ENCODE results near the gene SAMM50. TPM values are rescaled to one million over a fixed set of nuclear protein-coding genes. Genes with fewer than 3 reads are reported as not detected.

SAMM50 gene
- total and polyA plus RNA-seq, 10 of the 15 experiments (the other 5 are each of a cell fraction or from before 2014, with no cell fraction given), result 38.2 to 126 (median 62.4) TPM

GRCh38 chr22:44026630-44027511 lies 71.6 kb downstream of the SAMM50 start:
- H3K27me3 ChIP-seq (replicated peaks in 1 of 2; ENCODE audit: control insufficient read depth in 2 of 2, insufficient read depth in 2 of 2, low read length in 1 of 2), result no peaks in the 10 kb centered on the region
- no peak overlapping the region for H2AFZ ChIP-seq (ENCODE audit: control insufficient read depth, low read depth, low read length)
- peak overlapping the region; percentile 98 for H3K4me2 ChIP-seq (ENCODE audit: control insufficient read depth, insufficient read depth)
- ATAC-seq (peak; percentile 65), FAIRE-seq (peak; percentile 86), DNase-seq (ENCODE audit: low read depth, low spot score) (peak; percentile 89)
- no TSS peak for BruUV-seq (replicated peaks)
- 0 out of 2 replicates have a peak, but pooled peaks cover 2% of the 10 kb centered on the region for H4K20me1 ChIP-seq (ENCODE audit: control insufficient read depth, insufficient read depth)
- H3K9ac ChIP-seq (ENCODE audit: control insufficient read depth, insufficient read depth, low read length), result peak overlapping the region; percentile 99
- intact Hi-C loops (cut with micrococcal nuclease; ENCODE audit: unreplicated experiment), result loop anchor here (1.0 to 5.0 kb wide), 2 partner anchors 15 to 55 kb away; no protein-coding TSS in a partner anchor
- peak overlapping the region; percentile 78 for H3K4me3 ChIP-seq
- WGBS (ENCODE audit: insufficient coverage, insufficient replicate concordance, low lambda C conversion rate, missing lambda C conversion rate), result under 1% methylated on average over 27 of the region's 28 CpGs
- H3K9me3 ChIP-seq (replicated peaks; ENCODE audit: control insufficient read depth, insufficient read depth, low read length), result no peaks in the 10 kb centered on the region
- POLR2A ChIA-PET, result interaction anchor here (0.6 to 4.5 kb wide), 11 partner anchors 10 to 155 kb away, joined by 3 to 33 read pairs (median 6); partner anchors contain the start of gene PARVG
- SMC1A ChIA-PET (ENCODE audit: uncharacterized antibody, unreplicated experiment), result interaction anchor here (0.6 to 4.3 kb wide), 12 partner anchors 11 to 154 kb away, joined by 3 to 30 read pairs (median 6); partner anchors contain the start of gene PARVG
- peaks cover 93% of the 10 kb centered on the region for H3K79me2 ChIP-seq (ENCODE audit: control insufficient read depth, insufficient read depth, low read length)
- H3K4me1 ChIP-seq (ENCODE audit: control insufficient read depth, insufficient read depth, low read length), result peaks cover 25% of the 10 kb centered on the region
- RAD21 ChIA-PET (ENCODE audit: unreplicated experiment), result interaction anchor here (0.8 to 4.9 kb wide), 12 partner anchors 11 to 155 kb away, joined by 3 to 42 read pairs (median 8); partner anchors contain the start of gene PARVG
- CTCF ChIA-PET, result interaction anchor here (0.7 to 9.4 kb wide), 7 partner anchors 16 to 658 kb away, joined by 3 to 74 read pairs (median 3); no protein-coding TSS in a partner anchor
- H3K36me3 ChIP-seq (ENCODE audit: control insufficient read depth in 2 of 2, insufficient read depth in 2 of 2, low read length in 1 of 2), result peaks cover 4 to 21% of the 10 kb centered on the region in 2 experiments
- in situ Hi-C loops (cut with MboI), result loop anchor here (25.0 kb wide), 1 partner anchor 1365 kb away; no protein-coding TSS in a partner anchor
- peak overlapping the region; percentile 100 for H3K27ac ChIP-seq (ENCODE audit: control insufficient read depth, insufficient read depth)
- TF ChIP-seq E2F4 (IDR thresholded peaks at IDR 0.05; ENCODE audit: low read depth, low read length), result no peak
- no peak for TF ChIP-seq RFX5 (IDR thresholded peaks at IDR 0.05; ENCODE audit: low read depth, low read length)
- peak; percentile 62 for TF ChIP-seq POLR2AphosphoS2 (IDR thresholded peaks at IDR 0.05; ENCODE audit: low read depth, low read length)
- TF ChIP-seq ZSCAN29 (IDR thresholded peaks at IDR 0.05), result no peak
- peak; percentile 72 for TF ChIP-seq SMAD1 (IDR thresholded peaks at IDR 0.05; ENCODE audit: low read depth, partially characterized antibody)
- no peak for TF ChIP-seq KDM1A (IDR thresholded peaks at IDR 0.05; ENCODE audit: borderline replicate concordance)
- TF ChIP-seq TAF1 (IDR thresholded peaks at IDR 0.05; ENCODE audit: borderline replicate concordance, low read depth, low read length), result peak; percentile 78
- no peak for TF ChIP-seq SREBF1 (IDR thresholded peaks at IDR 0.05; ENCODE audit: low read length)
- peak; percentile 58; the same call in 1 of the 2 replicates for TF ChIP-seq CBFB (IDR thresholded peaks at IDR 0.05; ENCODE audit: low read depth)
- peak; percentile 49; the same call in 1 of the 2 replicates for TF ChIP-seq ELK1 (IDR thresholded peaks at IDR 0.05; ENCODE audit: low read depth, low read length)
- TF ChIP-seq BCL11A (IDR thresholded peaks at IDR 0.05; ENCODE audit: low read depth, low read length), result peak; percentile 80
- peak; percentile 73 for TF ChIP-seq PKNOX1 (IDR thresholded peaks at IDR 0.05)
- TF ChIP-seq TCF7 (IDR thresholded peaks at IDR 0.05; ENCODE audit: borderline replicate concordance), result no peak
- TF ChIP-seq YBX1 (IDR thresholded peaks at IDR 0.05), result no peak
- TF ChIP-seq PAX8 (IDR thresholded peaks at IDR 0.05), result no peak
- no peak for TF ChIP-seq SUZ12 (IDR thresholded peaks at IDR 0.05; ENCODE audit: unreplicated experiment)
- TF ChIP-seq CEBPB (IDR thresholded peaks at IDR 0.05; ENCODE audit: borderline replicate concordance in 1 of 2, low read depth in 2 of 2, low read length in 2 of 2), result no peak
- no peak for TF ChIP-seq SREBF2 (IDR thresholded peaks at IDR 0.05; ENCODE audit: low read length)

Data from GM12878 (cell line).